H9 (cell line): Measurements from ENCODE around the gene TMC4. TPM values are rescaled to one million over a fixed set of nuclear protein-coding genes. Genes with fewer than 3 reads are reported as not detected.
A peak's percentile ranks its signal among the peaks of the same experiment; 100 is the strongest.

Source experiments
- DNase-seq: peaks from one replicate; pipeline ENCODE4 v3.0.0-alpha.2; 2017
- H2AFZ ChIP-seq: one replicate; pipeline ENCODE4 v1.6.1; 2013; ENCODE audit warnings: mild to moderate bottlenecking, low read length, control low read depth, moderate library complexity
- H2AK5ac ChIP-seq: 2 replicates; pipeline ENCODE4 v1.6.1; 2013; ENCODE audit warnings: low read length, control low read depth, mixed read lengths; ENCODE audit not compliant: insufficient read length
- H2BK120ac ChIP-seq: one replicate; pipeline ENCODE4 v1.6.1; 2013; ENCODE audit warnings: low read depth, mild to moderate bottlenecking, low read length, control low read depth, inconsistent platforms; ENCODE audit not compliant: poor library complexity, severe bottlenecking
- H2BK12ac ChIP-seq: 2 replicates; pipeline ENCODE4 v1.6.1; 2013; ENCODE audit warnings: low read length, control low read depth, mixed read lengths, low read depth; ENCODE audit not compliant: insufficient read length
- H2BK15ac ChIP-seq: 2 replicates; pipeline ENCODE4 v1.6.1; 2013; ENCODE audit warnings: low read depth, low read length, control low read depth
- H2BK20ac ChIP-seq: one replicate; pipeline ENCODE4 v1.6.1; 2013; ENCODE audit warnings: low read depth, mild to moderate bottlenecking, low read length, control low read depth, inconsistent platforms; ENCODE audit not compliant: poor library complexity, severe bottlenecking
- H2BK5ac ChIP-seq: 2 replicates; pipeline ENCODE4 v1.6.1; 2013; ENCODE audit warnings: low read length, control low read depth, mixed read lengths; ENCODE audit not compliant: insufficient read length
- H3K14ac ChIP-seq: 2 replicates; pipeline ENCODE4 v1.6.1; 2013; ENCODE audit warnings: low read length, control low read depth; ENCODE audit not compliant: insufficient read depth
- H3K18ac ChIP-seq: 2 replicates; pipeline ENCODE4 v1.6.1; 2013; ENCODE audit warnings: low read depth, mild to moderate bottlenecking, mixed read lengths, low read length, control low read depth; ENCODE audit not compliant: insufficient read length
- H3K23ac ChIP-seq: 2 replicates; pipeline ENCODE4 v1.6.1; 2013; ENCODE audit warnings: low read length, control low read depth, mixed read lengths, low read depth; ENCODE audit not compliant: insufficient read length
- H3K23me2 ChIP-seq: 2 replicates; pipeline ENCODE4 v1.6.1; 2013; ENCODE audit warnings: low read depth, mild to moderate bottlenecking, mixed read lengths, low read length, control low read depth; ENCODE audit not compliant: insufficient read length, poor library complexity, severe bottlenecking
- H3K27ac ChIP-seq: 2 replicates; pipeline ENCODE4 v1.5.1; 2013; ENCODE audit warnings: low read length, control low read depth, mixed read lengths, low read depth; ENCODE audit not compliant: insufficient read length
- H3K27me3 ChIP-seq: 2 replicates; pipeline ENCODE4 v1.6.1; 2013; ENCODE audit warnings: low read length, control low read depth, inconsistent platforms; ENCODE audit not compliant: insufficient read depth
- H3K4ac ChIP-seq: 2 replicates; pipeline ENCODE4 v1.6.1; 2013; ENCODE audit warnings: low read depth, mild to moderate bottlenecking, control low read depth, inconsistent platforms, low read length, moderate library complexity
- H3K4me1 ChIP-seq: 2 replicates; pipeline ENCODE4 v1.6.1; 2013; ENCODE audit warnings: low read length, control low read depth, inconsistent platforms; ENCODE audit not compliant: insufficient read depth
- H3K4me2 ChIP-seq: 2 replicates; pipeline ENCODE4 v1.6.1; 2013; ENCODE audit warnings: low read length, control low read depth, mixed read lengths; ENCODE audit not compliant: insufficient read length, insufficient read depth
- H3K56ac ChIP-seq: 2 replicates; pipeline ENCODE4 v1.6.1; 2013; ENCODE audit warnings: low read depth, mild to moderate bottlenecking, mixed read lengths, low read length, control low read depth; ENCODE audit not compliant: insufficient read length
- H3K79me1 ChIP-seq: 2 replicates; pipeline ENCODE4 v1.6.1; 2013; ENCODE audit warnings: low read depth, mild to moderate bottlenecking, moderate library complexity, low read length, control low read depth, inconsistent platforms; ENCODE audit not compliant: insufficient read depth, poor library complexity, severe bottlenecking
- H3K79me2 ChIP-seq: 2 replicates; pipeline ENCODE4 v1.6.1; 2013; ENCODE audit warnings: low read length, control low read depth, inconsistent platforms; ENCODE audit not compliant: insufficient read depth
- H3K9ac ChIP-seq: 2 replicates; pipeline ENCODE4 v1.6.1; 2013; ENCODE audit warnings: low read length, control low read depth, mixed read lengths; ENCODE audit not compliant: insufficient read length; ENCODE audit errors: extremely low read depth
- H3K9me3 ChIP-seq: one replicate; pipeline ENCODE4 v1.6.1; 2013; ENCODE audit warnings: low read depth, low read length, inconsistent platforms; ENCODE audit not compliant: control insufficient read depth
- H3T11ph ChIP-seq: one replicate; pipeline ENCODE4 v1.6.1; 2013; ENCODE audit warnings: mild to moderate bottlenecking, low read length, control low read depth, inconsistent platforms
- H4K20me1 ChIP-seq: one replicate; pipeline ENCODE4 v1.6.1; 2013; ENCODE audit not compliant: control insufficient read depth, insufficient read length, insufficient read depth
- H4K5ac ChIP-seq: 2 replicates; pipeline ENCODE4 v1.6.1; 2013; ENCODE audit warnings: low read depth, mild to moderate bottlenecking, mixed read lengths, low read length, control low read depth; ENCODE audit not compliant: insufficient read length
- H4K8ac ChIP-seq: replicated peaks from 2 replicates; pipeline ENCODE4 v1.6.1; 2013; ENCODE audit warnings: low read length, control low read depth, mixed read lengths, low read depth; ENCODE audit not compliant: insufficient read length
- H4K91ac ChIP-seq: 2 replicates; pipeline ENCODE4 v1.6.1; 2013; ENCODE audit warnings: low read depth, mild to moderate bottlenecking, moderate library complexity, mixed read lengths, low read length, control low read depth; ENCODE audit not compliant: insufficient read length
- H3K27ac Mint-ChIP-seq, 3 experiments: 2 replicates in 2 of 3; 3 replicates in 1 of 3; pipeline ENCODE4 v1.8.0; 2020 to 2021; ENCODE audit warnings: mixed read lengths in 3 of 3, mild to moderate bottlenecking in 1 of 3, moderate library complexity in 1 of 3
- H3K27me3 Mint-ChIP-seq: 2 replicates; pipeline ENCODE4 v1.8.0; 2021; ENCODE audit warnings: low read depth, mild to moderate bottlenecking, moderate library complexity, mixed read lengths
- H3K36me3 Mint-ChIP-seq, 3 experiments: 2 replicates in 2 of 3; 3 replicates in 1 of 3; pipeline ENCODE4 v1.8.0; 2020 to 2021; ENCODE audit warnings: low read depth in 3 of 3, mixed read lengths in 3 of 3; ENCODE audit not compliant: insufficient read depth in 1 of 3
- H3K4me1 Mint-ChIP-seq, 2 experiments: 2 replicates each; pipeline ENCODE4 v1.8.0; 2020; ENCODE audit warnings: mixed read lengths in 2 of 2
- H3K4me3 Mint-ChIP-seq, 2 experiments: 2 replicates in 1 of 2; 3 replicates in 1 of 2; pipeline ENCODE4 v1.8.0; 2020 to 2021; ENCODE audit warnings: mild to moderate bottlenecking in 2 of 2, mixed read lengths in 2 of 2, moderate library complexity in 1 of 2
- H3K9me3 Mint-ChIP-seq, 2 experiments: 2 replicates in 1 of 2; 3 replicates in 1 of 2; pipeline ENCODE4 v1.8.0; 2020; ENCODE audit warnings: mild to moderate bottlenecking in 2 of 2, mixed read lengths in 2 of 2, moderate library complexity in 1 of 2
- WGBS: extraction: QIAGEN DNeasy Blood & Tissue Kit; methylation state at CpG from one replicate; pipeline ENCODE4 v1.1.7; 2013; ENCODE audit warnings: missing lambda C conversion rate, low lambda C conversion rate, mixed read lengths; ENCODE audit not compliant: insufficient read length; ENCODE audit errors: extremely low coverage; 5-methylcytosine and 5-hydroxymethylcytosine counted together
- total RNA-seq: library from RNA; stranded (reverse); gene quantifications from 2 replicates; pipeline ENCODE4 v1.2.1, GENCODE V29; 2021
- TF ChIP-seq, protein P1 (sequence below): fragments of 200-600 bp; sonication (generic); conservative IDR thresholded peaks from 3 replicates; pipeline ENCODE4 v1.8.0; 2021; ENCODE audit warnings: antibody characterized with exemption, mild to moderate bottlenecking

TMC4 gene
- total RNA-seq, 1 experiment from 2014 or later, result 12.2 TPM

DNA sequence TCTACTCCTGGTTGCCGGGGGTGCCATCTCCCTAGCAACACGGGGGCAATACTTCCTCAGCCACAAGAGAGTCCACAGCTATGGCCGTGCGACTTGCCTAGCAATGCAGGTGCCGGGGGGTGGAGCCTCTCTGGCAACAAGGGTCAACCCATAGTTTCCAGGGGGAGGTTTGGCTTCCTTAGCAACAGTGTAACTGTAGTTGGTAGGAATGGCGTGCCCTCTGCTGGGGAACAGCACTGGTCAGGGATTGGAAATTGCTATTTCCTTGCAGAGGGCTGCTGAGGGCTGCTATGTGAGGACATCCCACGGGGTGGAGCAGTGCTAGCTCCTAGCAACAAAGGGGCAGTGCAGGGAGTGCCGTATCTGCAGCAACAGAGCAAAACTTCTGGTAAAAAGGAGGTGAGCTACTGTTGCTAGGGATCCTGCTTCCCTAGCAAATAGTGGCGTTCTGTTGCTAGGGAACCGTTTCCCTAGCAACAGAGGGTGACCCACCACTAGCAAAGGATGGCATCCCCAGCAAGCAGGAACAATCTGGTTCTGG lies 7.0 kb upstream of the TMC4 start:
- H3K9me3 ChIP-seq, result no peaks in the 10 kb centered on the region
- H3K9ac ChIP-seq, result no peak overlapping the region
- no peak overlapping the region for H2AK5ac ChIP-seq
- no peak overlapping the region for H2BK12ac ChIP-seq
- DNase-seq, result peak; percentile 98
- H3K56ac ChIP-seq, result no peak overlapping the region
- no peak overlapping the region for H4K8ac ChIP-seq
- TF ChIP-seq, protein P1, sequence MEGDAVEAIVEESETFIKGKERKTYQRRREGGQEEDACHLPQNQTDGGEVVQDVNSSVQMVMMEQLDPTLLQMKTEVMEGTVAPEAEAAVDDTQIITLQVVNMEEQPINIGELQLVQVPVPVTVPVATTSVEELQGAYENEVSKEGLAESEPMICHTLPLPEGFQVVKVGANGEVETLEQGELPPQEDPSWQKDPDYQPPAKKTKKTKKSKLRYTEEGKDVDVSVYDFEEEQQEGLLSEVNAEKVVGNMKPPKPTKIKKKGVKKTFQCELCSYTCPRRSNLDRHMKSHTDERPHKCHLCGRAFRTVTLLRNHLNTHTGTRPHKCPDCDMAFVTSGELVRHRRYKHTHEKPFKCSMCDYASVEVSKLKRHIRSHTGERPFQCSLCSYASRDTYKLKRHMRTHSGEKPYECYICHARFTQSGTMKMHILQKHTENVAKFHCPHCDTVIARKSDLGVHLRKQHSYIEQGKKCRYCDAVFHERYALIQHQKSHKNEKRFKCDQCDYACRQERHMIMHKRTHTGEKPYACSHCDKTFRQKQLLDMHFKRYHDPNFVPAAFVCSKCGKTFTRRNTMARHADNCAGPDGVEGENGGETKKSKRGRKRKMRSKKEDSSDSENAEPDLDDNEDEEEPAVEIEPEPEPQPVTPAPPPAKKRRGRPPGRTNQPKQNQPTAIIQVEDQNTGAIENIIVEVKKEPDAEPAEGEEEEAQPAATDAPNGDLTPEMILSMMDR, result peak; percentile 75
- H3K27me3 ChIP-seq, result no peaks in the 10 kb centered on the region
- H3K4me2 ChIP-seq, result no peak overlapping the region
- no CpG with 5 or more reads among the region's 10 CpGs for WGBS
- H4K20me1 ChIP-seq, result no peaks in the 10 kb centered on the region
- H3K4me3 Mint-ChIP-seq, result peak overlapping the region in 1 of 2 experiments; percentile 65; a peak in 2 of 5 replicates
- no peaks in the 10 kb centered on the region for H3K27me3 Mint-ChIP-seq
- H3T11ph ChIP-seq, result no peak overlapping the region
- H2BK120ac ChIP-seq, result no peak overlapping the region
- H3K36me3 Mint-ChIP-seq, result peaks cover 22 to 46% (median 34%) of the 10 kb centered on the region in 3 experiments; a peak in 6 of 7 replicates
- H3K9me3 Mint-ChIP-seq, result no peaks in the 10 kb centered on the region; a peak in 1 of 5 replicates
- no peak overlapping the region for H3K18ac ChIP-seq
- no peak overlapping the region for H2BK15ac ChIP-seq
- no peaks in the 10 kb centered on the region for H3K4me1 ChIP-seq
- H3K4me1 Mint-ChIP-seq, result peaks cover 0 to 11% of the 10 kb centered on the region in 2 experiments; a peak in 2 of 4 replicates
- no peak overlapping the region for H3K4ac ChIP-seq
- no peaks in the 10 kb centered on the region for H3K79me2 ChIP-seq
- H2AFZ ChIP-seq, result no peak overlapping the region
- H3K27ac Mint-ChIP-seq, result peak overlapping the region in 2 of 3 experiments; percentile 64 to 72; a peak in 3 of 7 replicates
- H2BK5ac ChIP-seq, result no peak overlapping the region
- no peak overlapping the region for H3K27ac ChIP-seq
- H3K79me1 ChIP-seq, result no peaks in the 10 kb centered on the region
- H3K23ac ChIP-seq, result no peak overlapping the region
- no peak overlapping the region for H2BK20ac ChIP-seq
- H3K14ac ChIP-seq, result no peak overlapping the region
- H4K91ac ChIP-seq, result no peak overlapping the region
- H4K5ac ChIP-seq, result no peak overlapping the region
- H3K23me2 ChIP-seq, result no peaks in the 10 kb centered on the region
